Natural killer cell (primary cell): Measurements from ENCODE around the gene GALNT10. TPM values are rescaled to one million over a fixed set of nuclear protein-coding genes. Genes with fewer than 3 reads are reported as not detected.

Experiments used
- ATAC-seq, 3 donors: fragments of 150-1000 bp in 2 of 3; fragments of 200-7000 bp in 1 of 3; cut with Tn5 transposase; 1 replicate in 1 of 3; 2 replicates in 2 of 3; pipeline ENCODE4 v1.10.0; 2021; ENCODE audit warnings: mild to moderate bottlenecking in 2 of 3, moderate library complexity in 2 of 3
- DNase-seq, 2 donors: peaks; one replicate each; pipeline versions ENCODE4 v3.0.0 to v3.0.0-alpha.2; 2013 to 2021; ENCODE audit warnings: mixed read lengths in 1 of 2
- H3K27ac ChIP-seq: one replicate; pipeline ENCODE4 v1.5.1; 2013; ENCODE audit warnings: mild to moderate bottlenecking, low read length
- H3K27me3 ChIP-seq: one replicate; pipeline ENCODE4 v1.6.1; 2013; ENCODE audit warnings: low read length; ENCODE audit not compliant: control insufficient read depth, insufficient read depth
- H3K36me3 ChIP-seq: one replicate; pipeline ENCODE4 v1.6.1; 2013; ENCODE audit warnings: low read length; ENCODE audit not compliant: control insufficient read depth, insufficient read depth
- H3K4me1 ChIP-seq: one replicate; pipeline ENCODE4 v1.6.1; 2013; ENCODE audit warnings: low read length; ENCODE audit not compliant: control insufficient read depth, insufficient read depth
- H3K4me3 ChIP-seq: one replicate; pipeline ENCODE4 v1.5.1; 2013; ENCODE audit warnings: low read length
- H3K9me3 ChIP-seq: one replicate; pipeline ENCODE4 v1.6.1; 2013; ENCODE audit warnings: low read length; ENCODE audit not compliant: control insufficient read depth, insufficient read depth
- H3K27ac Mint-ChIP-seq, 2 donors: one replicate each; pipeline ENCODE4 v1.8.0; 2022; ENCODE audit warnings: mild to moderate bottlenecking in 2 of 2, mixed read lengths in 2 of 2, moderate library complexity in 1 of 2
- H3K27me3 Mint-ChIP-seq, 2 donors: one replicate each; pipeline ENCODE4 v1.8.0; 2022; ENCODE audit warnings: low read depth in 2 of 2, mixed read lengths in 2 of 2
- H3K36me3 Mint-ChIP-seq: one replicate; pipeline ENCODE4 v1.8.0; 2022; ENCODE audit warnings: mixed read lengths
- H3K4me1 Mint-ChIP-seq, 2 donors: one replicate each; pipeline ENCODE4 v1.8.0; 2022; ENCODE audit warnings: mixed read lengths in 2 of 2
- H3K4me3 Mint-ChIP-seq: one replicate; pipeline ENCODE4 v1.8.0; 2022; ENCODE audit warnings: mild to moderate bottlenecking, moderate library complexity, mixed read lengths
- H3K9me3 Mint-ChIP-seq, 2 donors: one replicate each; pipeline ENCODE4 v1.8.0; 2022; ENCODE audit warnings: mixed read lengths in 2 of 2
- WGBS: methylation state at CpG from one replicate; pipeline ENCODE4 v1.1.7; 2013; ENCODE audit warnings: missing lambda C conversion rate; ENCODE audit not compliant: insufficient coverage; 5-methylcytosine and 5-hydroxymethylcytosine counted together
- intact Hi-C: fragments of 100-400 bp; cut with micrococcal nuclease; formaldehyde crosslinking; loops from one replicate; pipeline ENCODE4 v1.14.2; 2022
- total RNA-seq, 4 donors: library from RNA; stranded (reverse); fragments of 120-200 nt in 1 of 4; gene quantifications; one replicate each; pipeline versions ENCODE4 v1.2.3 to v1.2.4, GENCODE V29; 2013 to 2022
- TF ChIP-seq, protein P1 (sequence below): fragments of 200-600 bp; IDR thresholded peaks from one replicate; pipeline ENCODE4 v1.8.0; 2022; ENCODE audit warnings: antibody characterized with exemption

GALNT10 gene
- total RNA-seq, 3 donors from 2014 or later (not counting 1 experiment from before 2014, with no cell fraction given): 77.0 to 92.6 (median 77.6) TPM

GRCh38 chr5:154320224-154321089 lies 129.9 kb downstream of the GALNT10 start:
- Histone ChIP-seq H3K36me3 (no peaks in the 10 kb centered on the region), H3K27ac (no peak overlapping the region), H3K4me3 (no peak overlapping the region), H3K9me3 (no peaks in the 10 kb centered on the region), H3K27me3 (no peaks in the 10 kb centered on the region), H3K4me1 (no peaks in the 10 kb centered on the region)
- intact Hi-C loops: no loop called here
- WGBS: 84% methylated on average over 3 of the region's 6 CpGs
- ATAC-seq (no peak), DNase-seq (no peak)
- H3K4me3 Mint-ChIP-seq: no peak overlapping the region
- H3K27me3 Mint-ChIP-seq: no peaks in the 10 kb centered on the region
- TF ChIP-seq, protein P1, sequence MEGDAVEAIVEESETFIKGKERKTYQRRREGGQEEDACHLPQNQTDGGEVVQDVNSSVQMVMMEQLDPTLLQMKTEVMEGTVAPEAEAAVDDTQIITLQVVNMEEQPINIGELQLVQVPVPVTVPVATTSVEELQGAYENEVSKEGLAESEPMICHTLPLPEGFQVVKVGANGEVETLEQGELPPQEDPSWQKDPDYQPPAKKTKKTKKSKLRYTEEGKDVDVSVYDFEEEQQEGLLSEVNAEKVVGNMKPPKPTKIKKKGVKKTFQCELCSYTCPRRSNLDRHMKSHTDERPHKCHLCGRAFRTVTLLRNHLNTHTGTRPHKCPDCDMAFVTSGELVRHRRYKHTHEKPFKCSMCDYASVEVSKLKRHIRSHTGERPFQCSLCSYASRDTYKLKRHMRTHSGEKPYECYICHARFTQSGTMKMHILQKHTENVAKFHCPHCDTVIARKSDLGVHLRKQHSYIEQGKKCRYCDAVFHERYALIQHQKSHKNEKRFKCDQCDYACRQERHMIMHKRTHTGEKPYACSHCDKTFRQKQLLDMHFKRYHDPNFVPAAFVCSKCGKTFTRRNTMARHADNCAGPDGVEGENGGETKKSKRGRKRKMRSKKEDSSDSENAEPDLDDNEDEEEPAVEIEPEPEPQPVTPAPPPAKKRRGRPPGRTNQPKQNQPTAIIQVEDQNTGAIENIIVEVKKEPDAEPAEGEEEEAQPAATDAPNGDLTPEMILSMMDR: no peak
- H3K4me1 Mint-ChIP-seq: peaks cover 34 to 41% of the 10 kb centered on the region in 2 donors
- H3K27ac Mint-ChIP-seq: peak overlapping the region in 1 of 2 donors; percentile 27
- H3K36me3 Mint-ChIP-seq: no peaks in the 10 kb centered on the region
- no peaks in the 10 kb centered on the region for H3K9me3 Mint-ChIP-seq

DNA sequence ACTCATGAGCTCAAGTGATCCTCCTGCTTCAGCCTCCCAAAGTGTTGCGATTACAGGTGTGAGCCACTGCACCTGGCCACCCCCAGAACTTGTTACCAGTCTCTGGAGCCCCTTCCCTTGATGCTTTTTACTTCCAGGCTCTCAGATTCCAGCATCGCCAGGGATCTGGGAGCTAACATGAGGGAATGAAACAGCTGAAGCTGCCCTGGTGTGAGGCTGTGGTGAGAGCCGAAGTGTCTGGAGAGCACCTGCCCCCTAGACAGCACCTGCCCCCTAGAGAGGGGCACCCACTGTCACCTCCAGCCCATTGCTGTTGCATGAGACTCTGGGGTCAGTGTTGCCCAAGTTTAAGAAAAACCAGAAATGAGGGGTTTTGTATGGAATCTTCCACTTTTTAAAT lies 131.0 kb downstream of the GALNT10 start:
- intact Hi-C loops: no loop called here
- H3K9me3 Mint-ChIP-seq: no peaks in the 10 kb centered on the region
- H3K4me1 Mint-ChIP-seq: peaks cover 34 to 41% of the 10 kb centered on the region in 2 donors
- 65% methylated on average over 3 of the region's 3 CpGs for WGBS
- ATAC-seq (no peak), DNase-seq (no peak)
- H3K27ac ChIP-seq: no peak overlapping the region
- H3K4me3 Mint-ChIP-seq: no peak overlapping the region
- no peak overlapping the region for H3K27ac Mint-ChIP-seq
- H3K27me3 Mint-ChIP-seq: no peaks in the 10 kb centered on the region
- H3K4me1 ChIP-seq: no peaks in the 10 kb centered on the region
- H3K36me3 ChIP-seq: no peaks in the 10 kb centered on the region
- H3K27me3 ChIP-seq: no peaks in the 10 kb centered on the region
- TF ChIP-seq, protein P1: no peak
- H3K9me3 ChIP-seq: no peaks in the 10 kb centered on the region
- no peak overlapping the region for H3K4me3 ChIP-seq
- no peaks in the 10 kb centered on the region for H3K36me3 Mint-ChIP-seq

- intact Hi-C loops: no loop called here
- H3K9me3 ChIP-seq: no peaks in the 10 kb centered on the region
- Mint-ChIP-seq H3K27ac (no peak overlapping the region), H3K4me1 (peaks cover 23 to 24% of the 10 kb centered on the region in 2 donors), H3K4me3 (no peak overlapping the region), H3K27me3 (no peaks in the 10 kb centered on the region), H3K9me3 (no peaks in the 10 kb centered on the region), H3K36me3 (no peaks in the 10 kb centered on the region)
- TF ChIP-seq, protein P1: no peak
- DNase-seq: no peak
- no peaks in the 10 kb centered on the region for H3K27me3 ChIP-seq
- 100% methylated on average over 2 of the region's 2 CpGs for WGBS
- no peaks in the 10 kb centered on the region for H3K4me1 ChIP-seq
- H3K36me3 ChIP-seq: no peaks in the 10 kb centered on the region
- ATAC-seq: no peak
- H3K4me3 ChIP-seq: no peak overlapping the region
- H3K27ac ChIP-seq: no peak overlapping the region
Observed at GRCh38 chr5:154324033-154324432, 133.5 kb downstream of the GALNT10 start.
